H1 (cell line): ENCODE measurements around the gene SYVN1. TPM values are rescaled to one million over a fixed set of nuclear protein-coding genes. Genes with fewer than 3 reads are reported as not detected.
A peak's percentile ranks its signal among the peaks of the same experiment; 100 is the strongest.

Experiments
- BACH1 ChIP-seq: IDR thresholded peaks from 2 replicates; pipeline ENCODE4 v1.6.1; 2012; ENCODE audit warnings: low read length, improper control_type of control experiment
- BCL11A ChIP-seq, 2 experiments: IDR thresholded peaks; one replicate each; pipeline ENCODE4 v1.6.1; 2011; ENCODE audit warnings: low read depth in 2 of 2, low read length in 2 of 2, mild to moderate bottlenecking in 2 of 2
- CHD1 ChIP-seq: IDR thresholded peaks from 2 replicates; pipeline ENCODE4 v1.6.1; 2012; ENCODE audit warnings: low read depth, low read length, improper control_type of control experiment
- CTCF ChIP-seq, 3 experiments: IDR thresholded peaks; 1 replicate in 2 of 3; 2 replicates in 1 of 3; pipeline versions ENCODE4 v1.5.1 to v1.6.1; 2011; ENCODE audit warnings: low read length in 3 of 3, mild to moderate bottlenecking in 3 of 3, inconsistent platforms in 2 of 3, low read depth in 1 of 3, moderate library complexity in 1 of 3; ENCODE audit not compliant: insufficient read depth in 1 of 3; ENCODE audit errors: control extremely low read depth in 1 of 3
- E2F6 ChIP-seq: IDR thresholded peaks from 2 replicates; pipeline ENCODE4 v1.6.1; 2012; ENCODE audit warnings: inconsistent platforms
- EP300 ChIP-seq, 2 experiments: IDR thresholded peaks; 1 replicate in 1 of 2; 2 replicates in 1 of 2; pipeline ENCODE4 v1.6.1; 2011 to 2012; ENCODE audit warnings: low read depth in 2 of 2, low read length in 2 of 2, mild to moderate bottlenecking in 2 of 2, borderline replicate concordance in 1 of 2, inconsistent platforms in 1 of 2, moderate library complexity in 1 of 2
- KDM1A ChIP-seq: fragments of 200-600, 300-600 bp; sonication (generic); IDR thresholded peaks from 2 replicates; pipeline ENCODE4 v1.7.1; 2016; ENCODE audit warnings: mild to moderate bottlenecking, low read length, borderline replicate concordance
- NANOG ChIP-seq: IDR thresholded peaks from 2 replicates; pipeline ENCODE4 v1.6.1; 2011; ENCODE audit warnings: low read length, low read depth, mild to moderate bottlenecking, inconsistent platforms; ENCODE audit not compliant: insufficient read depth, poor library complexity, severe bottlenecking
- NRF1 ChIP-seq: IDR thresholded peaks from 2 replicates; pipeline ENCODE4 v1.6.1; 2011; ENCODE audit warnings: mild to moderate bottlenecking, low read depth, low read length, improper control_type of control experiment
- POLR2AphosphoS5 ChIP-seq: IDR thresholded peaks from 2 replicates; pipeline ENCODE4 v1.6.1; 2011; ENCODE audit warnings: low read depth, low read length
- RBBP5 ChIP-seq: IDR thresholded peaks from 2 replicates; pipeline ENCODE4 v1.7.1; 2012; ENCODE audit warnings: low read depth, mild to moderate bottlenecking, inconsistent platforms, low read length, moderate library complexity, borderline replicate concordance
- RNF2 ChIP-seq: fragments of 200-900, 300-1000 bp; sonication (generic); IDR thresholded peaks from 2 replicates; pipeline ENCODE4 v1.7.1; 2016; ENCODE audit warnings: borderline replicate concordance, low read depth, mild to moderate bottlenecking, antibody characterized with exemption, low read length; ENCODE audit not compliant: poor library complexity, severe bottlenecking; ENCODE audit errors: missing control alignments
- SP4 ChIP-seq: IDR thresholded peaks from 2 replicates; pipeline ENCODE4 v1.6.1; 2012; ENCODE audit warnings: low read length, inconsistent platforms
- SRF ChIP-seq: IDR thresholded peaks from 2 replicates; pipeline ENCODE4 v1.6.1; 2011; ENCODE audit warnings: mild to moderate bottlenecking, low read depth, low read length, moderate library complexity
- USF2 ChIP-seq: IDR thresholded peaks from 2 replicates; pipeline ENCODE4 v1.6.1; 2011; ENCODE audit warnings: low read length, improper control_type of control experiment
- YY1 ChIP-seq: IDR thresholded peaks from 2 replicates; pipeline ENCODE4 v1.6.1; 2011; ENCODE audit warnings: low read depth, mild to moderate bottlenecking, low read length
- polyA plus RNA-seq, 7 experiments: library from polyadenylated mRNA; depleted of rRNA in 3 of 7; stranded (reverse) in 5 of 7; unstranded in 2 of 7; fragments of >200 nt in 5 of 7; fragments of 200-250 nt in 2 of 7; gene quantifications; 1 replicate in 5 of 7; 2 replicates in 1 of 7; 4 replicates in 1 of 7; pipeline versions ENCODE4 v1.2.1 to v1.2.3, GENCODE V29; 2011 to 2013; ENCODE audit warnings: missing spikeins in 2 of 7, mixed read lengths in 2 of 7
- total RNA-seq: library from RNA; stranded (reverse); fragmentation: NEBNext Ultra II Directional; extraction: Animal tissue kit (Norgen Biotek cat#: 25700); gene quantifications from 2 replicates; pipeline ENCODE4 v1.2.1, GENCODE V29; 2021

SYVN1 gene
- total and polyA plus RNA-seq, 2 of the 8 experiments (the other 6 are each of a cell fraction or from before 2014, with no cell fraction given): 27.8 to 29.4 TPM

GRCh38 chr11:65116370-65117205 lies 17.7 kb downstream of the SYVN1 start (continued):
- TF ChIP-seq POLR2AphosphoS5 (peak; percentile 74), NANOG (no peak), USF2 (0 out of 2 replicates have a peak, but pooled peaks have one; percentile 3), KDM1A (no peak), SP4 (no peak; the same call in 1 of the 2 replicates), EP300 (IDR thresholded peaks at IDR 0.05; ENCODE audit: borderline replicate concordance in 1 of 2, low read depth in 2 of 2, low read length in 2 of 2) (no peak), CTCF (IDR thresholded peaks at IDR 0.05; ENCODE audit: control extremely low read depth in 1 of 3, insufficient read depth in 1 of 3, low read depth in 1 of 3, low read length in 3 of 3) (no peak), BACH1 (no peak), E2F6 (peak; percentile 96), CHD1 (no peak), SRF (no peak), NRF1 (no peak), RNF2 (peak; percentile 56), RBBP5 (no peak; the same call in 1 of the 2 replicates), YY1 (no peak), BCL11A (IDR thresholded peaks at IDR 0.05; ENCODE audit: low read depth in 2 of 2, low read length in 2 of 2) (no peak)
